Breast epithelium (tissue), 4 donors: Measurements from ENCODE around the gene HIGD2B. TPM values are rescaled to one million over a fixed set of nuclear protein-coding genes. Genes with fewer than 3 reads are reported as not detected.
"Not testable (repeated sequence)": the region's sequence is repeated elsewhere in the genome, so short reads cannot be mapped to it uniquely, and the experiment has no call there.

Experiments used
- DNase-seq, 2 donors: peaks; one replicate each; pipeline ENCODE4 v3.0.0-alpha.2; 2019; ENCODE audit warnings: low spot score in 2 of 2
- H3K27ac ChIP-seq, 2 donors: fragments of 200-600 bp; sonication (generic) in 1 of 2; one replicate each; pipeline ENCODE4 v1.5.1; 2016 to 2019; ENCODE audit warnings: mild to moderate bottlenecking in 1 of 2
- H3K27me3 ChIP-seq, 2 donors: fragments of 200-600 bp; sonication (generic) in 1 of 2; one replicate each; pipeline versions ENCODE4 v1.5.1 to v1.6.0; 2017 to 2019; ENCODE audit warnings: control low read depth in 1 of 2, mild to moderate bottlenecking in 1 of 2
- H3K36me3 ChIP-seq: fragments of 200-600 bp; one replicate; pipeline ENCODE4 v1.5.1; 2019
- H3K4me1 ChIP-seq, 2 donors: fragments of 200-600 bp; sonication (generic); one replicate each; pipeline ENCODE4 v1.5.1; 2016 to 2019; ENCODE audit warnings: control low read depth in 1 of 2
- H3K4me3 ChIP-seq, 3 donors: fragments of 200-600 bp; sonication (generic); 1 replicate in 2 of 3; 2 replicates in 1 of 3; pipeline ENCODE4 v1.5.1; 2016 to 2019; ENCODE audit warnings: mild to moderate bottlenecking in 3 of 3, moderate library complexity in 2 of 3
- H3K9me3 ChIP-seq, 2 donors: fragments of 200-600 bp; sonication (generic) in 1 of 2; one replicate each; pipeline ENCODE4 v1.5.1; 2016 to 2019; ENCODE audit warnings: control low read depth in 1 of 2
- CTCF ChIP-seq, 3 donors: fragments of 450-650 bp; IDR thresholded peaks; one replicate each; pipeline ENCODE4 v1.5.1; 2016 to 2017; ENCODE audit warnings: antibody characterized with exemption in 3 of 3, mild to moderate bottlenecking in 3 of 3, moderate library complexity in 3 of 3
- POLR2A ChIP-seq: fragments of 450-650 bp; IDR thresholded peaks from one replicate; pipeline ENCODE4 v1.6.1; 2016; ENCODE audit warnings: antibody characterized with exemption, mild to moderate bottlenecking, moderate library complexity
- POLR2AphosphoS5 ChIP-seq, 3 donors: sonication (generic); formaldehyde crosslinking; IDR thresholded peaks; one replicate each; pipeline ENCODE4 v1.6.1; 2017; ENCODE audit warnings: antibody characterized with exemption in 3 of 3
- intact Hi-C: fragments of 100-400 bp; cut with DNase I; formaldehyde crosslinking; loops from one replicate; pipeline ENCODE4 v1.15.1; 2023; ENCODE audit warnings: low total_unique reads
- total RNA-seq, 3 donors: library from RNA; depleted of rRNA; stranded (reverse); fragments of >200 nt; gene quantifications; one replicate each; pipeline ENCODE4 v1.1.0, GENCODE V29; 2016

HIGD2B gene
- total RNA-seq, 3 donors from 2014 or later, result not detected

- no peak for DNase-seq
- Histone ChIP-seq H3K4me3 (no peak overlapping the region), H3K9me3 (no peaks in the 10 kb centered on the region), H3K36me3 (peaks cover 1% of the 10 kb centered on the region), H3K4me1 (no peaks in the 10 kb centered on the region), H3K27me3 (no peaks in the 10 kb centered on the region), H3K27ac (no peak overlapping the region)
- intact Hi-C loops, result no loop called here
- TF ChIP-seq POLR2A, result no peak
- TF ChIP-seq POLR2AphosphoS5 (IDR thresholded peaks at IDR 0.05), result no peak
- TF ChIP-seq CTCF (IDR thresholded peaks at IDR 0.05), result no peak
Measured at GRCh38 chr15:72732086-72732485, 46.1 kb upstream of the HIGD2B start.

- intact Hi-C loops, result loop anchor here (10.0 kb wide), 1 partner anchor 876 kb away; no protein-coding TSS in a partner anchor
- TF ChIP-seq CTCF (IDR thresholded peaks at IDR 0.05) (no peak), POLR2AphosphoS5 (IDR thresholded peaks at IDR 0.05) (no peak), POLR2A (no peak)
- Histone ChIP-seq H3K4me1 (no peaks in the 10 kb centered on the region), H3K27ac (no peak overlapping the region), H3K9me3 (no peaks in the 10 kb centered on the region), H3K27me3 (no peaks in the 10 kb centered on the region), H3K4me3 (no peak overlapping the region), H3K36me3 (no peaks in the 10 kb centered on the region)
- no peak for DNase-seq
Measured at GRCh38 chr15:72728821-72729220, 42.8 kb upstream of the HIGD2B start.

GRCh38 chr15:72728249-72728648 lies 42.3 kb upstream of the HIGD2B start:
- not testable (repeated sequence) for H3K4me1 ChIP-seq, H3K4me3 ChIP-seq, H3K27ac ChIP-seq, DNase-seq, H3K9me3 ChIP-seq, H3K27me3 ChIP-seq, H3K36me3 ChIP-seq
- intact Hi-C loops, result loop anchor here (10.0 kb wide), 1 partner anchor 877 kb away; no protein-coding TSS in a partner anchor

- H3K4me1 ChIP-seq, result no peaks in the 10 kb centered on the region
- no peak overlapping the region for H3K27ac ChIP-seq
- no peak overlapping the region for H3K4me3 ChIP-seq
- no peaks in the 10 kb centered on the region for H3K27me3 ChIP-seq
- intact Hi-C loops, result loop anchor here (10.0 kb wide), 1 partner anchor 878 kb away; no protein-coding TSS in a partner anchor
- TF ChIP-seq POLR2A (no peak), CTCF (IDR thresholded peaks at IDR 0.05) (no peak), POLR2AphosphoS5 (IDR thresholded peaks at IDR 0.05) (no peak)
- no peaks in the 10 kb centered on the region for H3K36me3 ChIP-seq
- H3K9me3 ChIP-seq, result no peaks in the 10 kb centered on the region
- DNase-seq, result no peak
Measured at GRCh38 chr15:72727154-72727553, 41.2 kb upstream of the HIGD2B start.

- not testable (repeated sequence) for H3K27ac ChIP-seq, H3K9me3 ChIP-seq, H3K27me3 ChIP-seq, H3K4me1 ChIP-seq, DNase-seq, H3K36me3 ChIP-seq, H3K4me3 ChIP-seq
- intact Hi-C loops, result loop anchor here (10.0 kb wide), 1 partner anchor 879 kb away; no protein-coding TSS in a partner anchor
Measured at GRCh38 chr15:72725851-72726250, 39.9 kb upstream of the HIGD2B start.

- H3K27me3 ChIP-seq, result no peaks in the 10 kb centered on the region
- no peaks in the 10 kb centered on the region for H3K9me3 ChIP-seq
- DNase-seq, result no peak
- intact Hi-C loops, result loop anchor here (10.0 kb wide), 1 partner anchor 879 kb away; no protein-coding TSS in a partner anchor
- TF ChIP-seq POLR2A, result no peak
- TF ChIP-seq CTCF (IDR thresholded peaks at IDR 0.05), result no peak
- no peak for TF ChIP-seq POLR2AphosphoS5 (IDR thresholded peaks at IDR 0.05)
- H3K27ac ChIP-seq, result no peak overlapping the region
- no peak overlapping the region for H3K4me3 ChIP-seq
- no peaks in the 10 kb centered on the region for H3K4me1 ChIP-seq
- H3K36me3 ChIP-seq, result no peaks in the 10 kb centered on the region
Measured at GRCh38 chr15:72725446-72725845, 39.5 kb upstream of the HIGD2B start.
